CMK (cell line): ENCODE data around the gene NCKAP5L.
"Not testable (repeated sequence)": the region's sequence is repeated elsewhere in the genome, so short reads cannot be mapped to it uniquely, and the experiment has no call there.

Experiments
- DNase-seq: peaks from one replicate; pipeline ENCODE4 v3.0.0-alpha.2; 2010; ENCODE audit warnings: low read depth

NCKAP5L gene

DNA sequence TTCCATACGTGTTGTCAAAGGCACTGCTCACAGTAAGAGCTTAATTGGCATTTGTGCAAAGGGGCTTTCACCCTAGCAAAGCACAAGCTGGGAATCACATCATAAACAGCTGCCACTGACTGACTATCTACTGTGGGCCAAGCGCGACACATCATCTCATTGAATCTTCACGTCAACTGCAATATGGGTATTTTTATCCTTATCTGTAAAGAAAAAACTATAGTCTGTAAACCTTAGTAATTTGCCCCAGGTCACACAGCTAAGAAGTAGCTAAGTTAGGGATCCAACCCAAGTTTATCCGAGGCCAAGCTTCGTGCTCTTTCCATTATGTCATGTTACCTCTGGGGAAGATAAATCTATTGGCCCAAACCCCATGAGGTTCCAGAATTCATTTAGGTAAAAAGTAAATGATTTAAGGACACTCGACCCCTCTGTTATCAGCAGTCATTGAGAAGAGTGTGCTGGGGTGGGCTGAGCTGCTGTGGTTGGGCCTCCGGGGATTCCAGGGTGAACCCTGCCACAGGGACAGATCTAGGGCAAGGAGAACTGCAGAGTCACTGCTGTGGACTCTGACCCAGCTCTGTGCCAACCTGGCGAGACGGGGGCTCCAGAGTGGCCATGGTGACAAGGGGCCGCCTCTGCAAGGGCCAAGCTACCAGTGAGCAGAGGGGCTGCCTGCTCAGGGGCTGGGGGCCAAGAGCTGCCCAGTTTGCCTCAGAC lies 27.6 kb downstream of the NCKAP5L start:
- no peak for DNase-seq

DNA sequence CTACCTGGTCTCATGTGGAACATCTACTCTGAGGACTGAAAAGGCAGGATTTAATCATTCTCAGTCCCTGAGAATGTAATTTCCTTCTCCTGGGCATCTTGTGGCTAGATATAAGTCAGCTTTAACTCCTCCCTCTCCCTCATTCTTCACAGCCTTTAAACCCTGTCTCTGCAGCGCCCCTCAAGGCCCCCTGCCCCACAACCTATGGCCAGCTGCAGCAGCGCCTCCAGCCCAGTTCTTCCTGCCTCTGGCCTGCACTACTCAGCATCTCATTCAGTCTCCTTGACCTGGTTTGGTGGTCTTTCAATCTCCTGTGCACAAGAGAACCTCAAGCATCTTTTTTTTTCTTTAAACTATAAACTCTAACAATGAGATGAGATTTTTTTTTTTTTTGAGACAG lies 29.3 kb downstream of the NCKAP5L start:
- DNase-seq = no peak

DNA sequence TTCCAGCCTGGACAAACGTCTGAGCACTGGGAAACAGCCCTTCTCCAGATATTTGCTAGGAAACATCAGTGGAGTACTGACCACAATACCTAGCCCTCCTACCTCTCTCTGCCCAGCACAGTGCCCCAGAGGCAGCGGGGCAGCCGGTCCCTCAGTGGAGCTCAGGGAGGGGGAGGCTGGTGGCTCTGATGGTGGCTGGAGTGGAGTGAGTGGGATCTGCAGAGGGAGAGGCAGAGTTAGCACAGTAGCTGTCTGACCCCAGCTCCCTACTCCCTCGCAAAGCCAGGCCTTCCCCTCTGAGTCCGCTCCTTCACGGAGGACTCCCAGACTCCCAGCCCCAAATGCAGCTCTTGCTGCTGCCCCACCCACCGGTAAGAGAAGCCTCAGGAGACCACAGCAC lies 30.0 kb downstream of the NCKAP5L start:
- DNase-seq = no peak

DNA sequence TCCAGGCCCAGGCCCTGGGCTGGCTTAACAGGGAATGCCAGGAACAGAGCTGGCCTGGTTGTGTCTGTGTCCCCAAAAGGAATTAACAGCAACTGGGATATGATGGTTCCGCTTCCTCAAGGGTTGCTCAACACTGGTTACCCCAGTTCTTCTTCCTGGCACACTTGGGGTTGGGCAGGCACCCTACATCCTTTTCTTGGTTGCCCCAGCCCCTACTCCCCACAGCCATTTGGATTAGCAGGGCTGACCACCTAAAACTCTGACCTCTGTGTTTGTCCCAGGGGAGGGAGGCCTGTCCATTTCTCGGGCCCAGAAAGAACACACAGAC lies 30.8 kb downstream of the NCKAP5L start:
- no peak for DNase-seq

DNA sequence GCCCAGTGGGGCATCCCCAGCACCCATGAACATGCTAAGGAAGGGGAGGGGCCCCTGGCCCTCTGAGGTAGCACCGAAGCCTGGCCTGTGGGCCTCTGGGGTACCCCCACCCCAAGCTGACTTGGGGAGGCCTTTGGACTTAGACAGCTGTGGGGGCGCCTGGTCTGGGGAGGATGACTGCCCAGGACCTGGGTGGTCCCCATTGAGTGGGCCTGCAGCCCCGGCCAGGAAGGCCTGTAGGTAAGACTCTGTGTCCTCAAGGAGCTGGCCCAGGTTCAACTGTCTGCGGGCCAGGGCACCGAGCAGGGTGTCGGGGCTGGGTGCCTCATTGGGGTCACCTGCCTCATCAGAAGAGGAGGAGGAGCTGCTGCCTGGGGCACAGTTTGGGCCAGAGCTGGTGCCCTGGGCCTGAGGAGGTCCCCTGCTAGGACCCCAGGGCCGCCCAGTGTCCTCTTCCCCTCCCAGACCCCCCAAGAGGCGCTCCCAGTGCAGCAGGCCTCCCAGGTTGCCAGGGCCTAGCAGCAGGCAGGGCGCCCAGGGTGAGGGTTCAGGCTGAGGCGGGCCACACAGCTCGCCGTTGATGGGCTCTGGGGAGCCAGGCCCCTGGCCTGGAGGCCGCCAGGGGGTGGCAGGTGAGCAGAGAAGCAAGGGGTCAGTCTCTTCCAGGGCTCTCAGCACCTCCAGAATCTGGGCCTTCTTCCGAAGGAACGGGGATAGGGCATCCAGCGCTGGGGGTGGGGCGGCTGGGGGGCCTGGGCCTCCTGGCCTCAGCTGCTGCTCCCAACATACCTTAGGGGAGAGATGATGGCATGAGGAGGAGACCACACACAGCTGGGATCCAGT lies 31.4 kb downstream of the NCKAP5L start:
- DNase-seq = no peak

DNA sequence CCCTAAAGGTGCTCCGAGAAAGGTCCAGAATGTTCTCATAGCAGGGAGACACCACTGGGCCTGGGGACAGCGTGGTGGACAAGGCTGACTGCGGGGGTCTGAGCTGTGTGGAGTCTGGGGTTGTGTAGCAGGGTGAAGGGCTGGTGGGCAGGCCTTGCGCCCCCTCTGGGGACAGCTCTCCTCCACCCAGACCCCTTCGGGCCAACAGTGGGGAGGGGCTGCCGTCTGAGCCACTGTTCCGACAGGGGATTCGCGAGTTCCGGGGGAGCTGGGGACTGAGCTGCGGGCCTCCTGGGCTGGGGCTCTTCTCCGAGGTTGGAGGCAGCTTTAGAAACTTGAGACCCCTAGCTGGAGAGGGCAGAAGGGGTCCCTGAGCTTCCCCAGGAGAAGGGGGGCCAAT lies 32.1 kb downstream of the NCKAP5L start:
- DNase-seq = no peak

GRCh38 chr12:49795654-49796105 lies 32.5 kb downstream of the NCKAP5L start:
- no peak for DNase-seq

DNA sequence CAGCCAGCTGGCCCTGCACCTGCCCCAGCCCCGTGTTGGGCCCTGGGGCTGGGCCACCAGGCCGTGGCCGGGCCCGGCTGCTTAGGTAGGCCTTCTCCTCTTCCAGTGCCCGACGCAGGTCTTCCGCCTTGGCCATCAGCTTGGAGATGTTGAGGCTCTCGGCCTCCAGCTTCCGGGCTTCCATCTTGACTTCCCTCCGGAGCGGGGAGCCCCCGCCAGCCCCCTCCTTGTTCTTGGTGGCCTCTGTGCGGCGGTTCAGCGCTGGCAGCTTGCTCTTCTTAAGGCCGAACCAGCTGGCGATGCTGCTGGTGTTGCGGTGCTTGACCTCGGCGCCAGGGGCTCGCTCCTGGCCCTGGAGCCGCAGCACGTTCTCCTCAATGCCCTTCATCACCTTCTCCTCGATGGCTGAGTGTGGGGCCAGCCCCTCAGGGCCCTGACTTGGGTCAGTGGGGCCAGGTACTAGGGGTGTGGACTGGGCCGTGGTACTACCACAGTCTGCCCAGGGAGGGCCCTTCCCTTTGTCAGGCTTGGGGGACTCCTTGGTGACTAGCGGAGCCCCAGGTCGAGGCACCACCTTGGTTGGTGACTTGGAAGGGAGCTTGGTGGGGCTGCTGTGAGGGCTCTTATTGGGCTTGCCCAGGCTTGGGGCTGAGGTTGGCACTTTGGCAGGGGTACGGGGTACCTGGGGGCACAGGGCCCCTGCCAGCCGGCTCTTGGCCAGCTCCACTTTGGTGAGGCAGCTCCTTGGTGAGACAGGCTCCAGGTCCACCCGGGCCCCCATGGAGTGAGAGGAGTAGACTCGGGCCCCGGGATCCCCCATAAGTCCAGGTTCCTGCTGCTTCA lies 33.2 kb downstream of the NCKAP5L start:
- no peak for DNase-seq

- DNase-seq = no peak
These were observed 34.2 kb downstream of the NCKAP5L start for GRCh38 chr12:49794021-49794420.

DNA sequence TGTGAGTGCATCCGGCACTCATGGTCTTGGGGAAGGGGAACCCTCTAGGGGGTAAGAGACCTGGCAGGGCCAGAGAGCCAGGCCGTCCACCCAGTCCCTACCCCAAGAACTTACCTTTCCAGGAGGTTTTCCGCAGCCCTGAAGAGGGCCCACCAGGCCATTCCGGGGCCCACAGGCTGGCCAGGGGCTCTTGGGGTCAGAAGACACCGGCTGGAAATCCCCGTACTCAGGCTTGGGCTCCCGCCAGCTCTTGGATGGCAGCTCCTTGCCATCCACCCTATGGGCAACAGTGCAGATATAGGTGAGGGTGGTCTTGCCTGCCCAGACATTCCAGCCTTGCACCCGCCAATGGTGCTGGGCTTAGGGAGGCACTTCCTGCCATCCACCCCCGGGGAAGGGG lies 34.6 kb downstream of the NCKAP5L start:
- DNase-seq = no peak

DNA sequence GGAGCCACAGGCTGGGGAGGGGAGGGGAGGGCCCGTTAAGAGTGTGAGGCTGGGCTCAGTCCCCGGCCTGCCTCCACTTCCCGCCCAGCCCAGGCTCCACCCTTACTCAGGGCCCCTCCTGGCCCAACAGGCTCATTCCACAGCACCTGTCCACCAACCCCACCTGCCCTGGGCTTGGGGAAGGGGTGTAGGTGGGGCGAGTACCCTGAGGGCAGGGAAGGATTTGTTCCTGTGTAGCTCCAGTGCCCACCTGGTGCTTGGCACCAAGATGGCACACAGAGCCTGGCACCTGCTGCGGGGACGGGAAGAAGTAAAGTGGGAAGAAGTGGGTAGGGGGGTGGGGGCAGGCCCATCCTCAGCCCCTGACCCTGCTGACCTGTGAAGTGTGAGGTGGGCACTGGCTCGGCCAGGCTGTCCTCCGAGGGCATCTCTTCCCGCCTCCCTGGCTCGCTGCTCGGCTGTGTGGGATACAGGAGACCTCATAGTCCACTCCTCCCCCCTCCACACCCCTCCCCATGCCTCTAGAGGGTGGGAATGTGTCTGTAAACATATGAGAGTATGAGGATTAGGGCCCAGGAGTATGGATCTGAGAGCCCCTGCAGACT lies 35.1 kb downstream of the NCKAP5L start:
- DNase-seq = no peak

GRCh38 chr12:49792181-49792970 lies 35.8 kb downstream of the NCKAP5L start:
- DNase-seq = no peak

GRCh38 chr12:49791700-49792099 lies 36.5 kb downstream of the NCKAP5L start:
- no peak for DNase-seq

GRCh38 chr12:49790741-49791555 lies 37.3 kb downstream of the NCKAP5L start:
- DNase-seq = no peak

DNA sequence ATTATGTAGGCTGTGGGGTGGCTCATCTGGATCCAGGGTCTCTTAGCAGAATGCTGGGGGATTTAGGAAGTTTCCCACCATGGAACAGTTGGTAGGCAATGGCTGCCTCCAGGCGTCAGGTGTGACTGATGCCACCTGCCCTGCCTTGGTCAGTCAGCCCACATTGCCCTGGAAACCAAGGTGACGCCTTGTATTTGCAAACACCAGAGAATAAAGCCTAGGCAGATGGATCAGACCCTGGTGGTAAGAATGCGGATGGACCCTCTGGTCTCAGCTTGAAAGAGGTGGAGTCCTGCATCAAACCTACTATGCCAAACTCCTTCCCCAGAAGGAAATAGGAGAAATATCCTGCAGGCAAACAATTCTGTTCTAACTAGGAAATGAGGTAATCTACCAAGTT lies 38.2 kb downstream of the NCKAP5L start:
- no peak for DNase-seq

GRCh38 chr12:49787672-49788071 lies 40.5 kb downstream of the NCKAP5L start:
- no peak for DNase-seq

DNA sequence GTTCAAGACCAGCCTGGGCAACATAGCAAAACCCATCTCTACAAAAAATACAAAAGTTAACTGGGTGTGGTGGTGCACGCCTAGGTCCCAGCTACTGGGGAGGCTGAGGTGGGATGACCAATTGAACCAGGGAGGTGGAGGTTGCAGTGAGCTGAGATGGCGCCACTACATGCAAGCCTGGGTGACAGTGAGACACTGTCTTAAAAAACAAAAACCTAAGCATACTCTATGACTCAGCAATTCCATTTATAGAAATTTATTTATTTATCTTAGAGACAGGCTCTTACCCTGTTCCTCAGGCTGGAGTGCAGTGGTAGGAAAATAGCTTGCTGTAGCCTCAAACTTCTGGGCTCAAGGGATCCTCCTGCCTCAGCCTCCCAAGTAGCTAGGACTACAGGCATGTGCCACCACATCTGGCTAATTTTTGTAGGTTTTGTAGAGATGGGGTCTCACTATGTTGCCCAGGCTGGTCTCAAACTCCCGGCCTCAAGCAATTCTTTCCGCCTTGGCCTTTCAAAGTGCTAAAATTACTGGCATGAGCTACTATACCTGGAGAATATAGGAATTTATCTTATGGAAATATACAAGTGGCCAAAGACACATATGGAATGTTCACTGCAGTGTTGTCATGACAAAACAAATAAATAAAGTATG lies 43.3 kb downstream of the NCKAP5L start:
- DNase-seq = no peak

DNA sequence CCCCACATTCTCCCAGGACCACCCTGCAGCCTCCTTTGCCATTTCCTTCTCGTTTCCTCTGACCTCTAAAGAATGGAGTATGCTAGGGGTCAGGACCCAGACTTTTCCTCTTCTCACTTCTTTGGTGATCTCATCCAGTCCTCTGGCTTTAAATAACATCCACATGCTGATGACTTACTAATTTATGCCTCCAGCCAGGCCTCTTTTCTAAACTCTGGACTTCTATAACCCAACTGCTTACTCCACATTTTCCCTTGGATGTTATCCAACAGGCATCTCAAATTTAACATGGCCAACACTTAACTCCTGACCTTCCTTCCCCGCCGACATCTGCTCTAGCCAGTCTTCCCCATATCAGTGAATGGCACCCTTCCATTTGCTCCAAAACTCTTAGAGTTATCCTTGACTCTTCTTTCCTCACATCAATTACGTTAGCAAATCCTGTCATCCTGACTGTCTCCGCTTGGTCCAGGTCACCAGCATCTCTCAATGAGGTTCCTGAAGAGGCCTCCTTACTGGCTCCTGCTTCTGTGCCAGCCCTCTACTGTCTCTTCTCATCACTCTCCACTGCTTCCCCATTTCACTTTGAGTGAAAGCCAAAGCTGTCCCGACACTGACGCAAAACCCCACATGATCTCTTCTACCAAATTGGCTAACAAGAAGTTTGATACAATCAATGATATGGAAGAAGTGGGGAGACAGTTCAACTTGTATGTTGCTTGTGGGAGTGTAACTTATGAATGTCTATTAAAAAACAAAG lies 44.1 kb downstream of the NCKAP5L start:
- DNase-seq = no peak

DNA sequence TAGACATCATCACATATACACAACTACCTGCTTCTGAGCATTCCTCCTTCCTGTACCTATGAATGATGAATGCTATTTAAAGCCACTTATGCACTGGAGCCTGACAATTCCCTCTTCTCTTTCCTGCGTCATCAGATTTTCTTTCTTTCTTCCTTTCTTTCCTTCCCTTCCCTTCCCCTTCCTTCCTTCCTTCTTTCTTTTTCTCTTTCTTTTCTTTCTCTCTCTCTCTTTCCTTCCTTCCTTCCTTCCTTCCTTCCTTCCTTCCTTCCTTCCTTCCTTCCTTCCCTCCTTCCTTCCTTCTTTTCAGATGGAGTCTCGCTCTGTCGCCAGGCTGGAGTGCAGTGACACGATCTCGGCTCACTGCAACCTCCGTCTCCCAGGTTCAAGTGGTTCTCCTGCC lies 47.3 kb downstream of the NCKAP5L start:
- DNase-seq = not testable (repeated sequence)
